ENCODE results near the gene LONRF3. TPM values are rescaled to one million over a fixed set of nuclear protein-coding genes. Genes with fewer than 3 reads are reported as not detected.
"Not testable (repeated sequence)": the region's sequence is repeated elsewhere in the genome, so short reads cannot be mapped to it uniquely, and the experiment has no call there.

The LONRF3 gene
- total and polyA plus RNA-seq, 2 of the 8 experiments (the other 6 are each of a cell fraction or from before 2014, with no cell fraction given), result 0.11 TPM; not detected in 1

- no peak for TF ChIP-seq CTBP2 (IDR thresholded peaks at IDR 0.05; ENCODE audit: borderline replicate concordance, insufficient read depth, insufficient read length, low read length)
Observed at GRCh38 chrX:119025900-119026299, 51.5 kb downstream of the LONRF3 start (continued).

- H3K56ac ChIP-seq (replicated peaks; ENCODE audit: insufficient read length, low read depth, low read length); FAIRE-seq; H3K79me2 ChIP-seq (ENCODE audit: control insufficient read depth in 1 of 2, insufficient read depth in 2 of 2, low read length in 2 of 2): not testable (repeated sequence)
Observed at GRCh38 chrX:119026344-119026743, 51.9 kb downstream of the LONRF3 start.

More at GRCh38 chrX:119026344-119026743, 51.9 kb downstream of the LONRF3 start:
- H2AFZ ChIP-seq (ENCODE audit: low read length); H3K27ac ChIP-seq (ENCODE audit: low read depth, low read length); H2BK12ac ChIP-seq (ENCODE audit: low read depth, low read length); H3K14ac ChIP-seq (ENCODE audit: insufficient read length); H2BK20ac ChIP-seq (ENCODE audit: low read length); H4K91ac ChIP-seq (replicated peaks; ENCODE audit: insufficient read length, low read length); H3K27me3 ChIP-seq (replicated peaks in 1 of 4; ENCODE audit: control insufficient read depth in 3 of 4, extremely low read depth in 1 of 4, insufficient read depth in 3 of 4, low read length in 3 of 4); POLR2A ChIA-PET (ENCODE audit: partially characterized antibody); DNase-seq (ENCODE audit: low read depth in 1 of 2, low spot score in 2 of 2); H2BK120ac ChIP-seq (replicated peaks; ENCODE audit: low read depth, low read length); H3K79me1 ChIP-seq (ENCODE audit: low read depth, low read length); H3K36me3 ChIP-seq (ENCODE audit: control insufficient read depth in 2 of 4, insufficient read depth in 4 of 4, low read length in 3 of 4); H4K8ac ChIP-seq (ENCODE audit: extremely low read depth, insufficient read depth, low read length); H3K23me2 ChIP-seq (ENCODE audit: low read depth, low read length); H2BK5ac ChIP-seq (ENCODE audit: low read depth, low read length); H2AK5ac ChIP-seq (ENCODE audit: low read depth, low read length); H3K9ac ChIP-seq (replicated peaks in 1 of 4; ENCODE audit: extremely low read depth in 1 of 4, low read depth in 3 of 4, low read length in 3 of 4); H3K4me1 ChIP-seq (replicated peaks in 1 of 4; ENCODE audit: control insufficient read depth in 3 of 4, insufficient read depth in 4 of 4, low read length in 3 of 4); H2BK15ac ChIP-seq (ENCODE audit: low read length); H3K9me3 ChIP-seq (ENCODE audit: insufficient read depth in 2 of 2, low read depth in 1 of 2, low read length in 1 of 2); H3K4me3 ChIP-seq (ENCODE audit: extremely low read depth in 1 of 4, insufficient read depth in 2 of 4, low read depth in 3 of 4, low read length in 4 of 4); H3K23ac ChIP-seq (ENCODE audit: insufficient read length); H4K20me1 ChIP-seq (replicated peaks in 1 of 2; ENCODE audit: control insufficient read depth in 1 of 2, insufficient read depth in 2 of 2, low read length in 2 of 2); H4K5ac ChIP-seq (ENCODE audit: insufficient read length, low read depth, low read length); H3K4ac ChIP-seq (replicated peaks; ENCODE audit: insufficient read length, low read depth, low read length); H3K18ac ChIP-seq (ENCODE audit: extremely low read depth, low read length); H3K4me2 ChIP-seq (ENCODE audit: insufficient read depth in 1 of 2, low read depth in 2 of 2, low read length in 2 of 2): not testable (repeated sequence)
- WGBS, 2 experiments (ENCODE audit: extremely low coverage in 1 of 2, insufficient coverage in 1 of 2, insufficient read length in 1 of 2, insufficient replicate concordance in 2 of 2, low coverage in 1 of 2, low lambda C conversion rate in 2 of 2, missing lambda C conversion rate in 1 of 2), result 88% methylated on average over 2 of the region's 2 CpGs; no CpG with 5 or more reads in 1 of the 2 experiments
- CTCF ChIA-PET (ENCODE audit: partially characterized antibody), result interaction anchor here (1.2 to 1.5 kb wide), 3 partner anchors 9 to 155 kb away, joined by 3 to 5 read pairs (median 3); no protein-coding TSS in a partner anchor
